HCT116 (cell line): ENCODE results near the gene SUSD6. TPM values are rescaled to one million over a fixed set of nuclear protein-coding genes. Genes with fewer than 3 reads are reported as not detected.

ENCODE experiments used
- ATAC-seq: fragments of 200-7000 bp; cut with Tn5 transposase; 2 replicates; pipeline ENCODE4 v1.9.1; 2020; ENCODE audit warnings: mild to moderate bottlenecking, moderate library complexity
- BruUV-seq: library from RNA; stranded (reverse); fragments of 400-500 nt; replicated peaks from 2 replicates; lab custom pipeline; 2021; lab: Mats Ljungman, UMichigan
- CTCF ChIA-PET: fragments of 300-600 bp; sonication (Branson Sonifier 250); formaldehyde crosslinking; loops from one replicate; lab custom pipeline; 2021; ENCODE audit warnings: antibody characterized with exemption; lab: Charles Lee
- POLR2A ChIA-PET: fragments of 300-600, 350-600 bp; sonication (Branson Sonifier 250); formaldehyde crosslinking; loops from one replicate; lab custom pipeline; 2021; ENCODE audit warnings: antibody characterized with exemption; lab: Charles Lee
- RAD21 ChIA-PET, 2 experiments: fragments of 300-600 bp; sonication (Branson Sonifier 250); formaldehyde crosslinking; loops; one replicate each; lab custom pipeline; 2023; ENCODE audit warnings: low total read pairs in 2 of 2; ENCODE audit not compliant: uncharacterized antibody in 2 of 2, unreplicated experiment in 2 of 2, low non-redundant PET in 1 of 2; lab: Charles Lee
- DNase-seq: peaks from one replicate; pipeline ENCODE4 v3.0.0-alpha.2; 2010; ENCODE audit warnings: low read depth, low spot score
- H2AFZ ChIP-seq: fragments of 200-600 bp; shearing (Covaris generic), sonication (generic); 2 replicates; pipeline ENCODE4 v1.6.1; 2017; ENCODE audit warnings: low read depth, mixed run types, mixed read lengths, antibody characterized with exemption, low read length; ENCODE audit not compliant: poor library complexity, severe bottlenecking
- H3K27ac ChIP-seq: 2 replicates; pipeline ENCODE4 v1.5.1; 2012; ENCODE audit warnings: low read depth, low read length
- H3K27me3 ChIP-seq: fragments of 200-600 bp; sonication (generic); 2 replicates; pipeline ENCODE4 v1.6.1; 2016; ENCODE audit warnings: mixed run types, low read length, mixed read lengths; ENCODE audit not compliant: insufficient read depth
- H3K36me3 ChIP-seq, 2 experiments: fragments of 200-500 bp in 1 of 2; fragments of 200-600 bp in 1 of 2; sonication (Bioruptor generic) in 1 of 2; sonication (generic) in 1 of 2; 2 replicates each; pipeline versions ENCODE4 v1.5.1 to v1.6.1; 2014 to 2016; ENCODE audit warnings: low read length in 2 of 2, inconsistent platforms in 1 of 2, mixed read lengths in 1 of 2, mixed run types in 1 of 2; ENCODE audit not compliant: insufficient read depth in 2 of 2, control insufficient read depth in 1 of 2
- H3K4me1 ChIP-seq, 2 experiments: fragments of 200-600 bp in 1 of 2; sonication (generic) in 1 of 2; 2 replicates each; pipeline versions ENCODE4 v1.5.1 to v1.6.1; 2012 to 2017; ENCODE audit warnings: low read length in 2 of 2, inconsistent platforms in 1 of 2, mild to moderate bottlenecking in 1 of 2, mixed read lengths in 1 of 2, mixed run types in 1 of 2, moderate library complexity in 1 of 2; ENCODE audit not compliant: insufficient read depth in 2 of 2, control insufficient read depth in 1 of 2
- H3K4me2 ChIP-seq: fragments of 200-600 bp; sonication (generic); 2 replicates; pipeline ENCODE4 v1.6.1; 2017; ENCODE audit warnings: mixed run types, low read length, mixed read lengths
- H3K4me3 ChIP-seq, 2 experiments: fragments of 200-600 bp in 1 of 2; sonication (generic) in 1 of 2; replicated peaks in 1 of 2; 2 replicates each; pipeline ENCODE4 v1.5.1; 2011 to 2016; ENCODE audit warnings: low read length in 2 of 2, control low read depth in 1 of 2, low read depth in 1 of 2, mild to moderate bottlenecking in 1 of 2, mixed read lengths in 1 of 2, mixed run types in 1 of 2
- H3K79me2 ChIP-seq: fragments of 200-600 bp; sonication (generic); 2 replicates; pipeline ENCODE4 v1.6.1; 2017; ENCODE audit warnings: mild to moderate bottlenecking, mixed run types, low read length, moderate library complexity, mixed read lengths; ENCODE audit not compliant: insufficient read depth
- H3K9ac ChIP-seq: fragments of 200-600 bp; sonication (generic); 2 replicates; pipeline ENCODE4 v1.6.1; 2016; ENCODE audit warnings: low read length, mixed read lengths
- H3K9me2 ChIP-seq: fragments of 200-600 bp; sonication (generic), shearing (Covaris generic); 2 replicates; pipeline ENCODE4 v1.6.1; 2017; ENCODE audit warnings: mixed run types, mild to moderate bottlenecking, moderate library complexity; ENCODE audit not compliant: insufficient read depth
- H3K9me3 ChIP-seq, 2 experiments: fragments of 200-500 bp in 1 of 2; fragments of 200-600 bp in 1 of 2; sonication (Bioruptor generic) in 1 of 2; sonication (generic) in 1 of 2; 2 replicates each; pipeline ENCODE4 v1.6.1; 2014 to 2017; ENCODE audit warnings: low read length in 2 of 2, mixed read lengths in 2 of 2, inconsistent platforms in 1 of 2, low read depth in 1 of 2, mild to moderate bottlenecking in 1 of 2, mixed run types in 1 of 2, moderate library complexity in 1 of 2; ENCODE audit not compliant: control insufficient read depth in 1 of 2, insufficient read depth in 1 of 2
- H4K20me1 ChIP-seq: fragments of 200-600 bp; sonication (generic), shearing (Covaris generic); 2 replicates; pipeline ENCODE4 v1.6.1; 2017; ENCODE audit warnings: mixed run types, mild to moderate bottlenecking, moderate library complexity; ENCODE audit not compliant: insufficient read depth
- CEBPB ChIP-seq: IDR thresholded peaks from 2 replicates; pipeline ENCODE4 v1.6.1; 2012; ENCODE audit warnings: low read depth
- EZH2 ChIP-seq: fragments of 200-600 bp; sonication (generic); IDR thresholded peaks from 2 replicates; pipeline ENCODE4 v1.6.1; 2017; ENCODE audit warnings: antibody characterized with exemption, mixed run types
- JUND ChIP-seq: IDR thresholded peaks from 2 replicates; pipeline ENCODE4 v1.6.1; 2012
- POLR2A ChIP-seq: IDR thresholded peaks from 2 replicates; pipeline ENCODE4 v1.7.0; 2011; ENCODE audit warnings: borderline replicate concordance; ENCODE audit not compliant: insufficient read depth, insufficient read length; ENCODE audit errors: extremely low read depth
- POLR2AphosphoS5 ChIP-seq: IDR thresholded peaks from 2 replicates; pipeline ENCODE4 v1.6.1; 2011; ENCODE audit warnings: mild to moderate bottlenecking, low read depth, low read length, moderate library complexity
- REST ChIP-seq: IDR thresholded peaks from 2 replicates; pipeline ENCODE4 v1.6.1; 2012; ENCODE audit warnings: low read depth
- SRF ChIP-seq: IDR thresholded peaks from 2 replicates; pipeline ENCODE4 v1.6.1; 2012; ENCODE audit warnings: low read depth
- TCF7L2 ChIP-seq: IDR thresholded peaks from 2 replicates; pipeline ENCODE4 v1.7.0; 2011; ENCODE audit warnings: borderline replicate concordance, inconsistent platforms; ENCODE audit not compliant: insufficient read depth, insufficient read length; ENCODE audit errors: extremely low read depth
- ZBTB33 ChIP-seq: IDR thresholded peaks from 2 replicates; pipeline ENCODE4 v1.6.1; 2011; ENCODE audit warnings: mild to moderate bottlenecking, low read length, moderate library complexity; ENCODE audit not compliant: insufficient replicate concordance; ENCODE audit errors: extremely low read depth
- ZFX ChIP-seq: fragments of 450-650 bp; IDR thresholded peaks from 2 replicates; pipeline ENCODE4 v1.6.1; 2017
- intact Hi-C: fragments of 100-400 bp; cut with micrococcal nuclease; formaldehyde crosslinking; loops from 2 replicates; pipeline ENCODE4 v1.10.0; 2022
- total RNA-seq: library from RNA; stranded (reverse); gene quantifications from one replicate; pipeline ENCODE4 v1.2.1, GENCODE V29; 2021; ENCODE audit not compliant: unreplicated experiment

SUSD6 gene
- total RNA-seq, 1 experiment from 2014 or later = 6.4 TPM

DNA sequence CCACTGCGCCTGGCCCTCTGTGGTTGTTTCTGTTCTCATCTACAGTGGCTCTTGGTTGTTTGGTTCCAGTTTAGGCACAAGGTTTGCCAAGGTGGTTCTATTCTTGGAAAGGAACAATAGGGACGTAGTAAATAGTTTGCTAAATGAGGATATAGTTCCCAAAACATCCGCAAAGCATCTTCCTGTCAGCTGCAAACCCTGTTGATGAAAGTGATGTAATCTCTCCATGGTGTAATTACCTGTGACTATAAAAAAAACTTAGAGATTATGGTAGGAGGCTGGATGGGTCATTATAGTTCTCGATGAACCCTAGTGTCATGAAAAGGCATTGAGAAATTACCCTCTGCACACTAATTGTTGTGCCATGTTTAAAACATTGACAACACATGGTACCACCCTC is 52.9 kb downstream of the SUSD6 start:
- H3K4me3 ChIP-seq = no peak overlapping the region
- H3K4me2 ChIP-seq = no peak overlapping the region
- RAD21 ChIA-PET = no interaction called here
- H4K20me1 ChIP-seq = no peaks in the 10 kb centered on the region
- intact Hi-C loops = no loop called here
- no peaks in the 10 kb centered on the region for H3K27me3 ChIP-seq
- no peaks in the 10 kb centered on the region for H3K79me2 ChIP-seq
- H3K27ac ChIP-seq = no peak overlapping the region
- CTCF ChIA-PET = no interaction called here
- TF ChIP-seq POLR2AphosphoS5 (no peak), ZFX (no peak), REST (no peak), CEBPB (no peak), JUND (no peak), TCF7L2 (no peak), SRF (no peak), POLR2A (no peak), ZBTB33 (no peak), EZH2 (no peak)
- H3K9me2 ChIP-seq = no peaks in the 10 kb centered on the region
- no peak for ATAC-seq
- no peak for DNase-seq
- no peaks in the 10 kb centered on the region for H3K9me3 ChIP-seq
- no peaks in the 10 kb centered on the region for H3K36me3 ChIP-seq
- POLR2A ChIA-PET = no interaction called here
- no peak overlapping the region for H2AFZ ChIP-seq
- H3K9ac ChIP-seq = no peak overlapping the region
- no peaks in the 10 kb centered on the region for H3K4me1 ChIP-seq
- no TSS peak for BruUV-seq
